OCI-M1 (cell line): ENCODE data around the gene SHANK1.

Experiments used
- DNase-seq: peaks from one replicate; lab custom pipeline; 2025; lab: John Stamatoyannopoulos, UW

The SHANK1 gene

DNA sequence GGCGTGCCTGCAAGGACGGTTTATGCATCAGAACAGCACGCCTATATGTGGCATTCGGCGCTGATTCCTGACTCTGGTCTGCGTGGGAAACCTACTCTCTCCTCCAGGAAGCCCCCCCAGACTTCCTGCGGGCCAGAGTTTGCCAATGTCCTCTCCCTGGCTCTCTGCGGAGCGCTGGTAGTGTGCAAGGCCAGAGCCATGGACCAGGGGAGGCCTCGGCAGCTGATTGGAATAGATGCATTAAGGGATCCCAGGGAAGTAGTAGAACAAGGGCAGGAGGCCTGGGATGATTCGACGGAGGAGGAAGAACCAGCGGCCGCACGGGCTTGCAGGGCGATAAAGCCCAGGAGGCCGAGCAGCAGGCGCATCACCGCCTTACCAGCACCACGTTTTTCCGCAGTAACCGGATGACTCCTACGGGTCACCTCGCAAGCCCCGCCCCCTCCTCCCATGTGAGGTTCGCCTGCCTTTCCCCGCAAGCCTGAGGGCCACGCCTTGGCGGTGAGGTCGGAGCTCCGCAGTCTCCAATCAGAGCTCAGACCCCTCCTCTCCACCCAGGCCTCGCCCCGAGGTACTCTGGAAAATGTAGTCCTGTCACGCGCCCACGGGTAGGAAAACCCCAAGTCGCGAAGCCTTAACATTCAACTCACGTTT, 8.6 kb upstream of the SHANK1 start:
- DNase-seq = no peak

GRCh38 chr19:50725911-50726230, 6.3 kb upstream of the SHANK1 start:
- DNase-seq = no peak

DNA sequence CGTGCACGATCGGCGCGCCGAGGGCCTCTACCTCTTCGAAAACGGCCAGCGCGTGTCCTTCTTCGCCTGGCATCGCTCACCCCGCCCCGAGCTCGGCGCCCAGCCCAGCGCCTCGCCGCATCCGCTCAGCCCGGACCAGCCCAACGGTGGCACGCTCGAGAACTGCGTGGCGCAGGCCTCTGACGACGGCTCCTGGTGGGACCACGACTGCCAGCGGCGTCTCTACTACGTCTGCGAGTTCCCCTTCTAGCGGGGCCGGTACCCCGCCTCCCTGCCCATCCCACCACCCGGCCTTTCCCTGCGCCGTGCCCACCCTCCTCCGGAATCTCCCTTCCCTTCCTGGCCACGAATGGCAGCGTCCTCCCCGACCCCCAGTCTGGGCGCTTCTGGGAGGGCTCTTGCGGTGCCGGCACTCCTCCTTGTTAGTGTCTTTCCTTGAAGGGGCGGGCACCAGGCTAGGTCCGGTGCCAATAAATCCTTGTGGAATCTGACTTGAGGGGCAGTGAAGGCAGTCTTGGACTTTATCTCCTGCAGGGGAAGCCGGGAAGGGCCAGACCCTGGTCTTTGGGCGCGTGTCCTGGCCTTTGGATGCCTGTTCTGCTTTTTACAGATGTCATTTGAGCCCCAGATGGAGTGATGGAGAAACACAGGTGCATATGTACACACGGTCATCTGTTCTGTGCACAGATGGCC, 5.8 kb upstream of the SHANK1 start:
- no peak for DNase-seq

- DNase-seq = peak; percentile 100
Measured at GRCh38 chr19:50724522-50725217, 5.1 kb upstream of the SHANK1 start.

- no peak for DNase-seq
Measured at GRCh38 chr19:50723735-50724521, 4.3 kb upstream of the SHANK1 start.

DNA sequence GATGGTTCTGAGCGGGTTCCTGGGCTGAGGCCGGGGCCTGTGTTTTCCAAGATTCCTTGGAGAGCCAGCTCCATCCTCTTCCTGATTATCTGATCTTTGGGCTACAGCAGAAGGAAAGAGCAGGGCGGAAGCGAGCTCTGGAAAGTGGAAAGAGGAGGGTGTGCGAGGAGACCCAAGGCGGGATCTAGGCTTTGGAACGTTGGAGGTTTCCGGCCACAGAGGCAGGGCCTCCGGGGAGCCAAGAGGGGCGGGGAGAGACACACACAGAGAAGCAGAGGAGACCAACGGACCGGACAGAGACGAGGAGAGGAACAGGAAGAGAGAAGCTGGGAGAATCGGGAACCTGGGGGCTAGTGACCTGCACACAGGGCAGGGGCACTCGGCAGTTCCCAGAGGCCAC, 3.5 kb upstream of the SHANK1 start, which contains the start of gene CLEC11A:
Gene CLEC11A (plus strand): TSS at position 296 of the 400 bp plus-strand sequence. CDS start 162 bp downstream, outside the sequence.
- no peak for DNase-seq

DNA sequence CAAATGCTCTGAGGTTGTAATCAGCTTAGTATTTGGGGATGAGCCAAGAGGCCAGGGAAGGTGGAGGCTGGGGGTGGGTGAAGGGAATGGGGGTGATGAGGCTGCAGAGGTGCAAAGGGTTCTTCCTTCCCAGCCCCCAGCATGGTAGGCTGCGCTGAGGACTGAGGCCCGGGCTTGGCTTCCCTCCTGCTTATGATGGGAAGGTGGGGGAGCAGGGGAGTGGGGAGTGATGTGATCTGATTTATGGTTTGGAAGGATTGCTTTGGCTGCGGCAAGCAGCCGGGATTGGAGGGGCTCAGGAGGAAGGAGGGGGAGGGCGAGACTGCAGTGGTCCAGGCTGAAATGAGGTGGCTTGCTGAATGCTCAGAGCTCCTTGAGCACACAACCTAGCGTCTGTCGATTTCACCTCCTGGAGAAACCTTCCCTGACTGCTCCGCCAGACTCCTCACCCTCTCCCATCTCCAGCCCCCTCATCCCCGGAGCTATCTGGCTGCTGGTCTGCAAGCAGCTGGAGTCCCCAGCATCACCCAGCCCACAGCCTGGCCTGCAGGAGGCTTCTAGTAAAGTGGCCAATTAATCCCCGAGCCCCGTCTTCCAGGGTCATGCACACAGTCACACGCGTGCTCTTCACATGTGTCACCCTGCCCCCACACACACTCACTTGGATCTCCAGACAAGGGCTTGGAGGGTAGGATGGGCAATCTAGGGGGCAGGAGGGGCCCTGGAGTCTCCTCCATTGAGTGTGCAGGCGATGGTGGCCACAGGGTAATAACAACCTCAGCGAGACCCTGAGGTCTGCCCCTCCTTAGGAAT, 2.8 kb upstream of the SHANK1 start:
- DNase-seq = no peak

DNA sequence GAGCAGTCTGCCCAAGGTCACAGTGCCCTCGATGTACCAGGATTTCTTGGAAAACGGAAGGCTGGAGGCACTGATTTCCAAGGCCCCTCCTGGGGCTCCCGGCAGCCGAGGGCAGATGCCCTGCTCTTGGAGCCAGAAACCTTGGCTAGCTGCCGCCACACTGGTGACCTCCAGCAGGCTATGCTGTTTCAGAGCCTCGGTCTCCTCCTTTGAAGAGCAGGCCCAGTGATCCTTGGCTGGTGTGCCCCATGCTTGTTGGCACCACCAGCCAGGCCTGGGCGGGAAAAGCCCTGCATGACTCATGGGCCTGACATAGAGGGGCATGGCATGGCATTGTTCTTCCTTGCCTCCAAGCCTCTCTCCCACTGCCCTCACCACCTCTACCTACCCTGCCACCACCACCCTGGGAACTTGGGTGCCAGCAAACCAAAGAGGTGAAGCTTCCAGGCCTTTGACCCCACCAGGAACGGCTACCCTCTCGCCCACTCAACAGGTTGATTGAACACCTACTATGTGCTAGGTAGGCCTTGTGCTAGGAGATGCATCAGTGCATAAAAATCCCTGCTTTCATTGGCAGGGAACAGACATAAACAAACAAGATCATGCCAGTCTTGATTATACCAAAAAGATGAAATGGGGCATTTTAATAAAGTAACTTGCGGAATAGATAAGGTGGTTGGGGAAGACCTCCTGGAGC, 2.0 kb upstream of the SHANK1 start:
- no peak for DNase-seq

GRCh38 chr19:50720921-50721381, 1.3 kb upstream of the SHANK1 start:
- DNase-seq = no peak

GRCh38 chr19:50720181-50720920, 749 bp upstream of the SHANK1 start:
- no peak for DNase-seq

- DNase-seq = no peak
Measured at GRCh38 chr19:50719119-50719435, 525 bp downstream of the SHANK1 start.

GRCh38 chr19:50718255-50719118, 1.1 kb downstream of the SHANK1 start:
- no peak for DNase-seq

- no peak for DNase-seq
Measured at GRCh38 chr19:50717891-50718254, 1.7 kb downstream of the SHANK1 start.

- no peak for DNase-seq
Measured at GRCh38 chr19:50717026-50717723, 2.4 kb downstream of the SHANK1 start.

DNA sequence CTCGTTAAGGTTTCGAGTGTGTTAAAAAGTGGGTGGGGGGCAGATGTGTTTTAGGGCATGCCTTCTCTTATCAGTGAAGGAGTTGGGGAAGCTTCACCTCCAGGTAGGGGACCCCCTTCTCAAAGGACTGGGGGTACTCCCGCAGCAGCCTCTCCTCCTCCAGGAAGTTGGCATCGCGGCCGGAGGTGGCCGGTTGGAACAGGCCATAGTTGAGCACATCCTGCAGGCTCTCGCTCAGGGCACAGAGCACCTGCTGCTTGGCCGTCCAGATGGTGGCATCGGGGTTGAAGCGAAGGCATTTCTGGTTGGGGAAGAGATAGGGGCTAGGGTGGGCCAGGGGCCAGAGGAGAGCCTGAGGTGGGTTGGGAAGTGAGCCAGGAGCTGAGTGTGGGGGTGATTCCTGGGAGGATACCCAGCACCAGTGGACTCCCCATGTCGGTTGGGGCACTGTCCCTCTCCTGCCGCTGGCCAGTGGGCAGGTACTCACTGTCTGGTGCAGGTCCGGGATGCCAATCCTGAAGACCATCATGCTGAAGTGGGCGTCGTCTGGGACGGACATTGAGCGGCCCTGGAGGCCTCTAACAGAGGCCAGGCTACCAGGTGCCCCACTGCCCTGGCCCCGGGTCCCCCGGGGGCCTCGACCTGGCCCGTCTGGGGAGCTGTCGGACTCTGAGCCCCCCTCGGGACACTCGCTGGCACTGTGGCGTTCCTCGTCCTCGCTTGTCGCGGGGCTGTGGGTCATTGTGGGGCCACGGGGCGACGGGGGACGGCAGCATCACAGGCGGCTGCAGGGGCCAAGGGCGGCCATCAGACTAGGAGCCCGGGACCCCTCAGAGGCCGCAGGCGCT, 3.2 kb downstream of the SHANK1 start:
- no peak for DNase-seq

DNA sequence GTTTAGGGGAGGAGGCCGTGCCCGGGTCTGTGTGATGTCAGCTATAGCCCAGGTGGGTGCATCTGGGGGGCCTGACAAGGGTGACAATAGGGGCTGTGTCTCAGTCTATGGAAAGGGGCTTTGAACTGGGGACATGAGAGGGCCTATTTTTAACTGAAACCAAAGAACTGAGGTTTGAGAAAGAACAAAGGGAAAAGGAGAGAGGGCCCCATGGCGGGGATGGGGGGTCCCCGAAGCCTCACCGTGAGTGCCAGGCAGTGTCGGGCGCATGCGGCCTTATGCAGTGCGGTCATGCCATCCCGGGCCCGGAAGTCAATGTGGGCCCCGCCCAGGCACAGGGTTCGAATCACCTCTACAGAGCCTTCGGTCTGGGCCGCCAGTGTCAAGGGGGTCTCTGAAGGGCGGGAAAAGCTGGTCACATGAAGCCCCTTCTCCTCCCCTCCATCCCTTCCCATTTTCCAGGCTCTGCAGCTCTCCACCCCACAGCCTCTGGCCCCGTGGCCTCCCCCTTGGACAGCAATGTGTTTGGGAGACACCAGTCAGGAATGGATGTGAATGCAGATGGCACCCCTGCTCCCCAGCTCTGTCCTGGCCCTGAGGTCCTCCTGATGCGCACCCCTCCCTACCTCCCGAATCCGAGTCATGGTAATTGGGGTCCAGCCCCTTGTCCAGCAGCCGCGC, 5.9 kb downstream of the SHANK1 start:
- no peak for DNase-seq

DNA sequence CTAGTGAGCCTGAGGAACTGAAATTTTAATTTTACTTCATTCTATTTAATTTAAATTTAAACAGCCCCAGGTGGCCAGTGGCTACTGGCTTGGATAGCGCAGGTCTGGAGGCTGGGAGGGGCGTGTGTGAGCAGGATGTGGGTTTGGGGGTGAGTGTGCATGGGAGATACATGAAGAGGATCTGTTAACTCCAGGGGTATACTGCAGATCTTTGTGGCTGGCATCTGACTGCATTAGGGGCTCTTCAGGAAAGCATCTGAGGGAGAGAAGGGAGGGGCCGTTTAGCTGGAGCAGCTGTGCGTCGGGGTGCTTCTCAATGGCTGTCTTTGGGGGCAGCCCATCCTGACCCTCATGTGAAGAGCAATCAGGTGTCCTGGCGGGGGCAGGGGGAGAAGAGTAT, 6.8 kb downstream of the SHANK1 start:
- no peak for DNase-seq
